HG02981 (cell line): ENCODE results near the gene SMYD3.

Source experiments
- ATAC-seq: cut with Tn5 transposase; IDR thresholded peaks from one replicate; pipeline ENCODE4 v1.9.1; 2021; ENCODE audit warnings: mild to moderate bottlenecking, moderate library complexity; ENCODE audit not compliant: unreplicated experiment

Gene SMYD3

GRCh38 chr1:246476771-246477170, 30.3 kb downstream of the SMYD3 start:
- no peak for ATAC-seq

- ATAC-seq: no peak
Observed at GRCh38 chr1:246471688-246472087, 35.4 kb downstream of the SMYD3 start.

- no peak for ATAC-seq
Observed at GRCh38 chr1:246470585-246470984, 36.5 kb downstream of the SMYD3 start.

- no peak for ATAC-seq
Observed at GRCh38 chr1:246462986-246463385, 44.1 kb downstream of the SMYD3 start.

GRCh38 chr1:246460406-246460805, 46.7 kb downstream of the SMYD3 start:
- no peak for ATAC-seq

DNA sequence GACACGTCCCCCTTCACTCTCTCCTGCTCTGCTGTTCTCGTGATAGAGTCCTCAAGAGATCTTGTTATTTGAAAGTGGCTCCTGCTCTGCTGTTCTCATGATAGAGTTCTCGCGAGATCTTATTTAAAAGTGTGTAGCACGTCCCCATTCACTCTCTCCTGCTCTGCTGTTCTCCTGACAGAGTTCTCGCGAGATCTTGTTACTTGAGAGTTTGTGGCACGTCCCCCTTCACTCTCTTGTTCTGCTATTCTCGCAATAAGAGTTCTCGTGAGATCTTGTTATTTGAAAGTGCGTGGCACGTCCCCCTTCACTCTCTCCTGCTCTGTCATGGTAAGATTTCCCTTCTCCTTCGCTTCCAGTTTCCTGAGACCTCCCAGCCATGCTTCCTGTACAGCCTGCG, 47.9 kb downstream of the SMYD3 start:
- no peak for ATAC-seq

GRCh38 chr1:246455476-246455875, 51.6 kb downstream of the SMYD3 start:
- no peak for ATAC-seq

- ATAC-seq: no peak
Observed at GRCh38 chr1:246454655-246455054, 52.4 kb downstream of the SMYD3 start.

DNA sequence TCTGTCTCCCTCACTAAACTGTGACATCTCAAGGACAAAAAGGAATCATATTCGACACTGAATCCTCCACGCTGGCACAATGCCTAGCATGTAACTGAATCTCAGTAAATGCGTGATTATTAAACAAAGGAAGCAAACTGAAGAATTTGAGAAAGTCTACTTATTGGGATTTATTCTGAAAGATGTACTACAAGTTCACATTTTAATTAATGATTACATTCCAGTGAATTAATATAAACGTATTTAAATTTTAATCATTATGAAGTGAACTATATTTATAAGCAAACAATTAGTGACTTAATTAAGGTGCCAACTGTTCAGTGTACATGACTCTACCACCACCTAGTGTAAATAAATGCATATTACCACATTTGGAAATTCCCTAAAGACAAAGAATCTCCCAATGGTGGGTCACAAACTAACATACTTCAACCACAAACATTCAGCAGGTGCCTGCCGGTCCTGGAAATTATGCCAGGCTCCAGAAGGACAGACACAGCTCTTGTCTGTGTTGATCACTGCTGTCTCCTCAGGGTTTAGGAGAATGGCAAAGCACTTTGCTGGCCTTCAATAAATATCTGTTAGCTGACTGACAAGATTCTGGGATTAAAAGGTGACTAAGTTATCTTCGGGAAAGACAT, 56.3 kb downstream of the SMYD3 start:
- no peak for ATAC-seq

DNA sequence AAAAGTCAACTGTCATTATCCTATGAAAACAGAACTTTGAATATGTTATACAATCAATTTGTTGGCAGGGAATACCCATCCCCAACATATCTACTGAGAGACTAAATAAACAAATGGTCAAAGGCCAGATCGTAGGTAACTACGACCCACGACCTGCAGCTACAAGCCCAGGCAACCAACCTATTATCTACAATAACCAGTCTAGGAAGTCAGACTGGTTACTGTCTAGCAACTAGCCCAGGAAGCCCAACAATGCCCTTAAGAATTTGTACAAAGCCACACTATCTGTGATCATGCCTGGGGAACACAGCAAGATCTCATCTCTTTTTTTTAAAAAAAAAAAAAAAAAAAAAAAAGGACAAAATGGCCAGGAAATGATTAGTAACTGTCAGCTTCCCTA, 58.7 kb downstream of the SMYD3 start:
- no peak for ATAC-seq

- ATAC-seq: no peak
Observed at GRCh38 chr1:246447501-246447900, 59.6 kb downstream of the SMYD3 start.

- ATAC-seq: no peak
Observed at GRCh38 chr1:246445503-246445902, 61.6 kb downstream of the SMYD3 start.

GRCh38 chr1:246444617-246445016, 62.5 kb downstream of the SMYD3 start:
- ATAC-seq: no peak

DNA sequence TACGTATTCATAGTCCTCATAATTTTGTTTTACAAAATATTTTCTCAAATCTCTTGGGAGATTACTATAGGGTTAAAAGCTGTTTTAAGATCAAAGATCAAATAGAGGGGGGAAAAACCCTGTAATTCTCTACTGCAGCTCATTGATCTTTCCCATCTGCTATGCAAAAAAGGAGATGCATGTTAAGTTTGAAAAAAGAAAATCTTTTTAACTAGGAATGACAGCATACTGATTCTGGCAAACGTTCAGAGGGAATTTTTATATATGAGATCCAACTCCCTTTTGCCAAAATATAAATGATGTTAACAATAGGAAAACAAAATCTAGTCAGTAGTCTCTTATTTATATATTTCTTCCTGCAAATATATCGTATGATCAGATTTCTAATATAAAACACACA, 69.1 kb downstream of the SMYD3 start:
- no peak for ATAC-seq

- no peak for ATAC-seq
Observed at GRCh38 chr1:246435421-246436041, 71.5 kb downstream of the SMYD3 start.

DNA sequence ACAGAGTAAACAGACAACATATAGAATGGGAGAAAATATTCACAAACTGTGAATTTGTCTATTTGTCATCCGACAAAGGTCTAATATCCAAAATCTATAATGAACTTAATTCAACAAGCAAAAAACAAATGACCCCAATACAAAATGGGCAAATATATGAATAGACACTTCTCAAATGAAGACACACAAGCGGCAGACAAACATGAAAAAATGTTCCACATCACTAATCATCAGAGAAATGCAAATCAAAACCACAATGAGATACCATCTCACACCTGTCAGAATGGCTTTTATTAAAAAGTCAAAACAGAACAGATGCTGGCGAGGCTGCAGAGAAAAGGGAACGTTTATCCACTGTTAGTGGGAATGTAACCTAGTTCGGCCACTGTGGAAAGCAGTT, 72.7 kb downstream of the SMYD3 start:
- no peak for ATAC-seq

GRCh38 chr1:246428542-246429308, 78.4 kb downstream of the SMYD3 start:
- no peak for ATAC-seq

- ATAC-seq: no peak
Observed at GRCh38 chr1:246427611-246428010, 79.5 kb downstream of the SMYD3 start.

DNA sequence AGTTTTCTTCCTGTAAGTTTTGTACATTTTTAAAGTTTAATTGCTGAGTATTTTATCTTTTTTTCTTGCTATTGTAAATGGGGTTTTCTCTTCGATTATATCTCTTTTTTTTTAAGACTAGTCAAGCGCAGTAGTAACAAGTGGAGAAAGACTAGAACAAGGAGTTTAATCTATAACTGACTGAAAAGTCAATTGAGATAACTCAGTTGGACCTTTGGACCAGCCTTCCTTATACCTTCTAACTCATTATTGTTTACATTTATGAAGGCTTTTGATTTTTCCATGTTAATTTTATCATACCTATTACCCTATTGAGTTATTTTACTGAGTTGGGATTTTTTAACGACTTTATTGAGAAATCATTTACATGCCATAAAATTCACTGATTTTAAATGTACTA, 81.2 kb downstream of the SMYD3 start:
- ATAC-seq: no peak

DNA sequence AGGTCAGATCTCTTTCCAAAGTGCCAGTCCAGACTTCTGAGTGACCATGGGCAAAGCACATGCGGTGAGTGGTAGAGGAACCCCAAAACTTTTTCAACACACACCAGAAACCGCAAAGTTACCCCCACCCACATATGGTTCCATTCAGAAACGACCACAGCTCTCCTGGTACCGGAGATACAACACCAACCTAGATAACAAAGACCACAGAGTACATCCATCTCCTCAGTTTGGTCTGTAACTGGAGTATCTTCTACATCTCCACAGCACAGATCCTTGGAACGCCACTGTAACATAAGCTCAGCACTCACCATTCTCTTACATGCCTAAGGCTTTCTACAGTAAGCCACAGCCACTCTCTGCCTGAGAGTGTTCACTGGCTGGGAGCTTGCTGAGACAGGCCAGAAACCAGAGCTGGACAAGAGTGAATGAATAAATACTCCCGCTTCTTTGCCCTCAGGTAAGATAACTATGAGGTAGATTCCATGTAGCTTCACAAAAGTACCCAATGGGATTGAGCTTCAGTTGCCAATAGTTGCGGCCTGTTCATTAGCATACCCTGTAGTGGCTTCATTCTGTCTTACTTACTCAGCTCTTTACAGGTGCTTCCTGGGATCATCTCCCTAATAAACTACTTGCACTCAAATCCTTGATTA, 81.8 kb downstream of the SMYD3 start:
- ATAC-seq: no peak

DNA sequence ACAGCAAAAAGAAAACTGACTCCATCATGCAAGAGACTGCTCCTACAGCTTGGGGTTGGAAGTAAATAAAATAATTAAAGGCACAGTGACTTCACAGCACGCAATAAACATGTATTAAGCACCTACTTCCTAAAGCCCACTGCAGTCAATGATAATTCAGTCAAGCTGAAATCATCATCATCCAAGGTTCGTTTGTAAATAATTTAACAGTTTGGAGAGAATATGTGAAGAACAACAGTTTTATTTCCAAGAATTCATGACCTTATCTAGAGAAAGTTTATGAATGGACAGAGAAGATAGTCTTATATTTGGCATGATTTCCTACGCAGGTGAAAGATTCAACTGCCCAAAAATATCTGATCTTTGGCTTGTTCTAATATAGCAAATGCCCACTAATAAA, 86.8 kb downstream of the SMYD3 start:
- no peak for ATAC-seq
